HUES6 (cell line): Measurements from ENCODE around the gene CD52.

ENCODE experiments used
- H3K27ac ChIP-seq: 2 replicates; pipeline ENCODE4 v1.7.0; 2013; ENCODE audit warnings: low read depth, mild to moderate bottlenecking, low read length, inconsistent platforms
- H3K27me3 ChIP-seq: 2 replicates; pipeline ENCODE4 v1.6.1; 2013; ENCODE audit warnings: low read length; ENCODE audit not compliant: control insufficient read depth, insufficient read depth
- H3K36me3 ChIP-seq: 2 replicates; pipeline ENCODE4 v1.6.1; 2013; ENCODE audit warnings: low read length; ENCODE audit not compliant: control insufficient read depth, insufficient read depth
- H3K4me1 ChIP-seq: 2 replicates; pipeline ENCODE4 v1.6.1; 2013; ENCODE audit warnings: low read length; ENCODE audit not compliant: control insufficient read depth, insufficient read depth
- H3K4me3 ChIP-seq: 2 replicates; pipeline ENCODE4 v1.5.1; 2013; ENCODE audit warnings: low read depth, low read length
- H3K9ac ChIP-seq: one replicate; pipeline ENCODE4 v1.6.1; 2013; ENCODE audit warnings: mild to moderate bottlenecking, low read length
- H3K9me3 ChIP-seq: 2 replicates; pipeline ENCODE4 v1.6.1; 2013; ENCODE audit warnings: low read depth, low read length; ENCODE audit not compliant: control insufficient read depth, insufficient read depth

CD52 gene

DNA sequence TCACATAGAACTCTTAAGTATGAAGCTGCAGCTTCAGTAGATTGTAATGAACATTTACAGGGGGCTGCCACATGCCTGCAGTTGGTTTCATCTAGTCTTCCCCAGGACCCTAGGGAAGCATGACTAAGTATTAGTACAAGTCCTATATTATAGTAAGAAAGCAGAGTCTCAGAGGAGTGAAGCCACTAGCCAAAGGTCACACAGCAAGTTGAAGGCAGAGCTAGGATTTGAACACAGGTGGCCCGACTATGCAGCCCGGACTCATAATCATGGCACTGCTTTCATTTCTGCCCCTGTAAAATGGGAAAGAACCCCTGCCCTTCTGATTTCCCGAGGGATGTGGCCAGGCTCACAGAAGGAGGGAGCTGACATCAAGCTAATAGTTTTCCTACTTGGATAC, 44.6 kb downstream of the CD52 start:
- Histone ChIP-seq H3K4me3 (no peak overlapping the region), H3K36me3 (no peaks in the 10 kb centered on the region), H3K27ac (no peak overlapping the region), H3K9ac (no peak overlapping the region), H3K27me3 (peaks cover 63% of the 10 kb centered on the region), H3K9me3 (no peaks in the 10 kb centered on the region), H3K4me1 (peaks cover 26% of the 10 kb centered on the region)

DNA sequence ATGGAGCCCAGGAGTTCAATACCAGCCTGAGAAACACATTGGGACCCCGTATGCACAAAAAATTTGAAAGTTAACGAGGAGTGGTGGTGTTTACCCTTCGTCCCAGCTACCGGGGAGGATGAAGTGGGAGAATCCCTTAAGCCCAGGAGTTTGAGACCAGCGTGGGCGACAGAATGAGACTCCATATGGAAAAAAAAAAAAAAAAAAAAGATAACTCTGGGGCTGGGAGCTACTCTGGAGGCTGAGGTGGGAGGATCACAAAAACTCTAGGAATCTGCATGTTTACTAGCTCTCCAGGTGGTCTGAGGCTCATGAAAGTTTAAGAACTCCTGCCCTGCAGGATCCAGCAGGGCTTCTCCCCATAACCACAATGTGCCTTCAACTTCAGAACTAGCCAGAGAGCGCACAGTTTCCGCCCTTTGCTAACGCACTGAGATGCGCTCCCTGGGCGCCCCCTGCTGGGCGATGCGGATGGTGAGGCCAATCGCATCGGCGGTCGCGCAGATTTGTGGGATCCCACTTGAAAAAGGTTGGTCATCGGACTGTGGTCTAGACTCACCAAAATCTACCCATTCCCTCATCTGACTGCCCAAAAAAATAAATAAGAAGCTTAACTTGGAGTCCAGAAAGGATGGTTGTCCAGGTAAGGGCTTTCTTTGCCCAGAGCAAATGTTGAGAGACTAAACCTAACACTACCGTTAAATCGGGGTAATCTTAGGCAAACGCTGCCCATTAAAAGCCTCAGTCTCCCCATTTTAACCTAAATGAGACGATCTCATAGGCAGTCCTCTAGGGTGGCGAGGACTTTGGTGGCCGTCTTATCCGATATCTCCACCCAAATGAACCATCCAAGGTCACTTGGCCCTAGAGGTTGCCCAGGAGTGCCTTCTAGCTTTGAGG, 46.0 kb downstream of the CD52 start:
- Histone ChIP-seq H3K9me3 (no peaks in the 10 kb centered on the region), H3K9ac (no peak overlapping the region), H3K4me3 (no peak overlapping the region), H3K27ac (no peak overlapping the region), H3K4me1 (peaks cover 24% of the 10 kb centered on the region), H3K27me3 (peaks cover 59% of the 10 kb centered on the region), H3K36me3 (no peaks in the 10 kb centered on the region)

DNA sequence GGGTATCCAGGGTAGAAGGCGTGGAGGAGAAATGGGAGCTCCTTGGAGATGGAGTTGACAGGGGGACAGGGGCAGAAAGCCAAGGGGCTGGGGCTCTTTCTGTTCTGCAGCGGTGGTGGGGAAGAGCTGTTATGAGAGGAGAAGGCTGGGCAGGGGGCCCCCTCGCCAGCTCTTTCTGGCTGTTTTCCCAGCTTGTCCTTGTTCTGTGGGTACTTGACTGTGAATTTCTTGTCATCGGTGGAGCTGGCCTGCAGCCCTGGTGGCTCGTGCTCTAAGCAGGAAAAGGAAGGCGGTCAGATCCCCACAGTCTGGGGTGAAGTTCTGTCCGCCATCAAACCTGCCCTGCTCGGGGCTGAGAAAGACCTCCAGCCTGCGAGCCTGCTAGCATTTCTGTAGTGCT, 47.2 kb downstream of the CD52 start:
- no peak overlapping the region for H3K27ac ChIP-seq
- peaks cover 19% of the 10 kb centered on the region; the same call in 1 of the 2 replicates for H3K4me1 ChIP-seq
- H3K36me3 ChIP-seq, result no peaks in the 10 kb centered on the region
- H3K4me3 ChIP-seq, result no peak overlapping the region
- no peak overlapping the region for H3K9ac ChIP-seq
- peaks cover 48% of the 10 kb centered on the region for H3K27me3 ChIP-seq
- no peaks in the 10 kb centered on the region for H3K9me3 ChIP-seq

DNA sequence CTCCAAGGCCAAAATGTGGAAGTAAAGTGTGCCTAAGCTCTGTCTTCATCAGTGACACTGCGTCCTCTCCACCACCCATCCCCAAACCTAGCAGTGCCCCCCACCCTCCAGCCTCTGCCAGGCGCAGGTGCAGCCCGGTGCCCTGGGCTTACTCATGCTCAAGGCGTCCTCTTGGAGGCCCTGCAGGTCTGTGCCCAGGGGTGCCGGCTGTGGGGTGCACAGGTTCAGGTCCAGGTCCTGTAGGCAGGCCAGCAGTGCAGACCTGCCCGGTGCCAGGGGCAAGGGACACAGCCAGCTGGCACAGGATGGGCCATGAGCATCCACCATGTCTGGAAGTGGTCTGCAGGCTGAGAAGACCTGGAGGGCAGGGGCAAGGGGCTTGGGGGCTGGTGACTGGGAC, 49.7 kb downstream of the CD52 start:
- H3K9ac ChIP-seq, result no peak overlapping the region
- no peak overlapping the region for H3K4me3 ChIP-seq
- peaks cover 8% of the 10 kb centered on the region; the same call in 1 of the 2 replicates for H3K9me3 ChIP-seq
- H3K36me3 ChIP-seq, result no peaks in the 10 kb centered on the region
- no peak overlapping the region for H3K27ac ChIP-seq
- H3K4me1 ChIP-seq, result peaks cover 9% of the 10 kb centered on the region; the same call in 1 of the 2 replicates
- H3K27me3 ChIP-seq, result peaks cover 23% of the 10 kb centered on the region

DNA sequence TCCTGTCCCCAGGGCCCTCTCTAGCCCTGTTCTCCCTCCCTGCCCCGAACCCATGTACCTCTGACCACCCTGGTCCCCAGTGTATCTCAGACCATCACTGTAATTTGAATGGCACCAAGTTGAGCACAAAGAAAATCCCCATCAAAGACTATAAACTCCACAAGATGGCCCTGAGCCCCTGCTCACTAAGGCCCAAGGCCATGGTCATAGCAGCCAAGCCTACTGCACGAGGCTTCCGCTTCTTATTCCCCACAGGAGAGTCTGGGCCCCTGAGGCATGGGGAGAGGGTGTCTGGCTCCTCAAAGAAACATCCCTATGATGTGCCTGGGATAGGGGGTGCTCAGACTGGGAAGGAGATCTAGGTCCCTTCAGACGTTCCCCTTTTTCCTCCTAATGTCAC, 50.2 kb downstream of the CD52 start:
- H3K27ac ChIP-seq, result no peak overlapping the region
- H3K36me3 ChIP-seq, result no peaks in the 10 kb centered on the region
- peaks cover 19% of the 10 kb centered on the region for H3K27me3 ChIP-seq
- peaks cover 6% of the 10 kb centered on the region; the same call in 1 of the 2 replicates for H3K4me1 ChIP-seq
- no peak overlapping the region for H3K4me3 ChIP-seq
- H3K9ac ChIP-seq, result no peak overlapping the region
- H3K9me3 ChIP-seq, result peaks cover 8% of the 10 kb centered on the region; the same call in 1 of the 2 replicates

DNA sequence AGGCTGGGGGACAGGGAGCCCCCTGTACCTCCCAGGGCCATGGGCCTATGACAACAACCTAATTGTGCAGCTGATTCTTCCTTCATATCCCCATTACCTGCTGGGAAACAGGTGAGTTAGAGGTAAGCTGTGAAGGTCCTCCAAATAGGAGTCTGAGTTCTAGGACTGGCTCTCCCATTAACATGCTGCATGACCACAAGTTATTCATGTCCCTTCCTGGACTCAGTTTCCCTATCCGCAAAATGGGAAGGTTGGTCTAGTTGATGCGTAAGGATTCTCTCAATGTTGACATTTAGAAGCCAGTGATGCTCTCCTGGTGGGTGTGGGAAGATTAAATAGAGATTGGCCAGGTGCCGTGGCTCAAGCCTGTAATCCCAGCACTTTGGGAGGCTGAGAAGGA, 50.7 kb downstream of the CD52 start:
- no peak overlapping the region for H3K9ac ChIP-seq
- H3K9me3 ChIP-seq, result peaks cover 8% of the 10 kb centered on the region; the same call in 1 of the 2 replicates
- H3K4me1 ChIP-seq, result peaks cover 2% of the 10 kb centered on the region; the same call in 1 of the 2 replicates
- no peaks in the 10 kb centered on the region for H3K36me3 ChIP-seq
- no peak overlapping the region for H3K4me3 ChIP-seq
- no peak overlapping the region for H3K27ac ChIP-seq
- H3K27me3 ChIP-seq, result peaks cover 16% of the 10 kb centered on the region
